GM19099 (cell line): ENCODE results near the gene IL10RA.

ENCODE experiments used
- POLR2A ChIP-seq: IDR thresholded peaks from 3 replicates; pipeline ENCODE4 v1.6.1; 2011; ENCODE audit warnings: low read depth; ENCODE audit not compliant: insufficient read length; ENCODE audit errors: extremely low read depth

IL10RA gene

DNA sequence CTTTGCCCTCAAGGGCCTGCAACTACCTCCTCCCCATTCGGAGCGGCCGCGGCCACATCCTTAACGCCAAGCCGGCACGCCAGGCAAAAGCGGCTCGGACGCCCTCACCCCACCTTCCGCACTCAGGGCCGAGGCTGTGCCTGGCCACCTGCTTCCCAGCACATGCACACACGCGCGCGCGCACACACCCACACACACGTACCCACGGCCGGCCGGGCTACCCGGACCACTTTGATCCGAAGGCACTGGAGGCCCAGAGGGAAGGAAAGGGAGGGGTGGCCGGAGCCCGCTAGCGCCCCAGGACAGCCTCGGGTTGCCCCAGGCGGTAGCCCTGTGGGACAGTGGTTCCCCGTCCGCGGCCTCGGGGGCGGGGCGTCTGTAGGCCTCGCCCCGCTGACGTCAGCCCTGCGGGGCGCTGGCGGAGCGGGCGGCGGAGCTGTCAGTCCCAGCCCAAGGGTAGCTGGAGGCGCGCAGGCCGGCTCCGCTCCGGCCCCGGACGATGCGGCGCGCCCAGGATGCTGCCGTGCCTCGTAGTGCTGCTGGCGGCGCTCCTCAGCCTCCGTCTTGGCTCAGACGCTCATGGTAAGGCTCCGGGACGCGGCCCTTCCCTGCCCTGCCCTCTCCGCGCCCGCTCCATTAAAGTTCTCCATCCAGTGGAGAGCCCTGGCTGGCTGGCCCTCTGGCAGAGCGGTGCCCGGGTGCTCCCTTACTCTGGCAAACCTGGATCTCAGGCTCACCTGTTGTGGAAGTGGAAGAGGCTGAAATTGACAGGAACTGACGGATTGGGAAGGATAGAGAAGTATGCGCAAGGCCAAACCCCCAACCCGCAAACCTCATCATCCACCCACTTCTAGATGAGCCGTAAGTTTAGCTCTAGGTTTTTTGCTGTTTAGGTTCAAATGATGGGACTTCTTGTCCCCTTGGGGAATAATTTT lies at the start of gene IL10RA:
TSS of gene IL10RA (plus strand) at position 442 of the 935 bp plus-strand sequence. CDS start at position 516, 74 bp downstream.
- TF ChIP-seq POLR2A: peak; percentile 97

DNA sequence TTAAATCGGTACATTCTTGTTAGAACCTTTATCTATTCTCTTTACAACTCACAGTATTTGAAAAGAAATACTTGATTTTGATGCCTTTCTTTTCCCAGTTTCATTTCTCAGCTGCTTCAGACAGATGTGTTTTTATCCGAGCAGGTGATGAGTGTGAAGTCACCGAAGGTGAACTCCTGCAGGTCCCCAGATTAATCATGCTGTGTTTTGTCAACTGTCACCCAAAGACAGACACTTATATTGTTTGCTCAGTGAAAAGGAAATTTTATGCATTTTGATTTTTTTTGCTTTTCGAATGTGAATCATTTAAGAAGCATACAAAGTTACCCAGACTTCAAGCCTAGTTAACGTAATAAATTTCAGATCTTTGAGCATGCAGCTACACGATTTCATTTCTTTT lies 49.2 kb upstream of the IL10RA start:
- no peak for TF ChIP-seq POLR2A

DNA sequence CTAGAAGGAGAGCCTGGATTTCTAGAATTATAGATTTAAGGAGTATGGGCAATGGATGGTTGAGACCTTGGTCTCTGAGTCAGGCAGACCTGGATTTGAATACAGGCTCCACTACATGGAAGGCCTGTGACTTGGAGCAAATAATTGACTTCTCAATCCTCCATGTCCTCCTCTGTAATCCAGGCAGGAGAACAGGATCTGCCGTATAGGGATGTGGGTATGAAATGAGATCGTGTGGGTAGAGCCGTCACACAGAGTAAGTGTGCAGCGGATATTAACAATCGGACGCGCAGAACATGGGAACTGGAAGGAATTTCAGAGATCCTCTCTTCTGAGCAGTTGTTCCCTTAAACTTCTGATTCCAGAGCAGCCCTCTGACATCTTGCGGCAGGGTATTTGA lies 45.5 kb upstream of the IL10RA start:
- no peak for TF ChIP-seq POLR2A

DNA sequence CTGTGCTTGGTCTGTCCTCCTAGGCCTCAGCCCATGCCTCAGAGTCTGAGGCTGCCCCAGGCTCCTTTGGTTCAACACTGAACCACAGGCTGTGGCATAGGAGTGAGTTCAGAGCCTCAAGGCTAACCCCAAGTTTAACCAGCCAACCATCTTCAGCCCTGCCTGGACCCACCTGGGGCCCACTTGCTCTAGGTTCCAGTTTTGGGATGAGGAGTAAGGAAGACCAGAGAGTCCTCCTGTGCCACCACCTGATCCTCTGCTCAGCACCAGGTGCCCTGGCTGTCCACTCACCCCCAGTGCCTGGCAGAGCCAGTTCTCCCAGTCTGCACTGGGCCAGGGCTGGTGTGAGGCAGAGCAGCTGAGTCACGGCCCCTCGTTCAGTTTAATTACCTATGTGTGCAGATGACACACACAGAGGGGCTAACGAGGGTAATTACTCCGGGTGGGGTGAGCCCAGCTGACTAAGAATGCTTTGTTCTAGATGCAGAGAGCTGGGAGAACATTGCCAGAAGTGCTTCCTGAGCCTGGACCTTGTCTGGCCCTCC lies 45.0 kb upstream of the IL10RA start:
- TF ChIP-seq POLR2A: no peak

DNA sequence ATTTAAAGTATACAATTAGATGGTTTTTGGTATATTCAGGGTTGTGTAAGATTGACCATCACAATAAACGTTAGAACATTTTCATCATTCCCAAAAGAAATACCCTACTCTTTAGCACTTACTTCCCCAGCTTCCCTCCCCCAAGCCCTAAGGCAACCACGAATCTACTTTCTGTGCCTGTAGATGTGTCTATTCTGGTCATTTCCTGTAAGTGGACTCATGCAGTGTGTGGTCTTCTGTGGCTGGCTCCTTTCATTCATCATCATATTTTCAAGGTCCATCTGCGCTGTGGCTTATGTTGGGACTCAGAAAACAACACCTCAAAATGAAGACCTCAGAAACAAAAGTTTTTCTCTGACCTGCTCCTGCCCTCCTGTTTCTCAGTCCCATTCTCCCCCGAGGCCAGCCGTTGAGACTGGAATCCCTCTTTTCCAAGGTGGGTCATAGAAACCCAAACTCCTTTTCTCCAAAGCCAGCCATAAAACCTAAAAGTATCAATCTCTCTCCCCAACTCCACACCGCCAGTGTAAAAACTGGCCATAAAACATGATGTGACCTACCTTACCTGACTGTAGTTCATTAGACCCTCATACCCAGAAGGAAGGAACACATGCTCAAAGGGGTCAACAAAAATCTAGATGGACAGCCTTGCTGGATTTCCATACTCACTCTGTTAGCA lies 44.1 kb upstream of the IL10RA start:
- no peak for TF ChIP-seq POLR2A

DNA sequence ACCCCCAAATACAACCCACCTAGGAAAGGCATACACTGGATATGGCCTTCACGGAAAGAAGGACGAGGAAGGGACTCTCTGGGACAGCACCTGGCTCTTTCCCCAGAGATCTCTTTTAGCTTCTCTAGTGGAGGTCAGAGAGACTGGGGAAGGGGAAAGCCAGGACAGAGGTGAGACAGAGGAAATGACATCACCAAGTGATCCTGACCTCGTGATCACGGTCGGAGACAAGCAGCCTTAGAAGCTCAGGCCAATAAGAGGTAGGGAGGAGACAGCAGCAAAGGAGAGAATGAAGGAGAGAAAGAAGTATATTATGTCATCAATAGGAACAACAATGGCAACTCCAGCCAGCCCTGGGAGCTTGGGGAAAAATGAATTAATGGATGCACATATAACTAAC lies 41.6 kb upstream of the IL10RA start:
- no peak for TF ChIP-seq POLR2A

DNA sequence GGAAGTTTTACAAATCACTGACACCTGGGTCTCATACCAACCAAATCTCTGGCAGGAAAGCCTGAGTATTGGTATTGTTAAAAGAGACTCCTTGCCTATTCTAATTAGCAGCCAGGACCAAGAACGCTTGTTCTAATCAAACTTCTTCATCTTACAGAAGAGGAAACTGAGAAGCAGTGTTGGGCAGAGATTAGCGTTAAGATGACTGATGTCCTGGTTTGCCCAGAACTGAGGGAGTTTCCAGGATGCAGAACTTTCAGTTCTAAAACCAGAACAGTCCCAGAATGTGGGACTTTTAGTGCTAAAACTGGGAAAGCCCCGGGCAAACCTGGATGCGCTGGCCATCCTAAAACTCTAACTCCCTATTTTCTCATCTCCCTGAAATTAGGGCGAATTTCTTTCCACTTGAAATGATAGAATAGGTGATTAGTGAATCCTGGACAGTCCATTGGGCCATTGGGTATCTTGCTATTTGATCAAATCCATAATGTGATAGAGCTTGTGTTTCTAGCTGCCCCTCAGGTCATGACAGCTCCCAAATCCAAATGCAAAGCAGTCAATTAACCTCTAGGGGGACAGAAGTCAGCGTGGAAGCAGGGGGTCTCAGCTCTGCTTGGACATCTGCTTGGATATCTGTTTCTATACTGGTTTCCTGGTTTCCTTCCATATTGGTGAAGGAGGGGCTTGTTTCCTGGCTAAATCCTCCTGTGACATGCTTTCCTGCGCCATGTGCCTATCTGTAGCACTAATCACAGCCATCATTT lies 41.0 kb upstream of the IL10RA start:
- no peak for TF ChIP-seq POLR2A

DNA sequence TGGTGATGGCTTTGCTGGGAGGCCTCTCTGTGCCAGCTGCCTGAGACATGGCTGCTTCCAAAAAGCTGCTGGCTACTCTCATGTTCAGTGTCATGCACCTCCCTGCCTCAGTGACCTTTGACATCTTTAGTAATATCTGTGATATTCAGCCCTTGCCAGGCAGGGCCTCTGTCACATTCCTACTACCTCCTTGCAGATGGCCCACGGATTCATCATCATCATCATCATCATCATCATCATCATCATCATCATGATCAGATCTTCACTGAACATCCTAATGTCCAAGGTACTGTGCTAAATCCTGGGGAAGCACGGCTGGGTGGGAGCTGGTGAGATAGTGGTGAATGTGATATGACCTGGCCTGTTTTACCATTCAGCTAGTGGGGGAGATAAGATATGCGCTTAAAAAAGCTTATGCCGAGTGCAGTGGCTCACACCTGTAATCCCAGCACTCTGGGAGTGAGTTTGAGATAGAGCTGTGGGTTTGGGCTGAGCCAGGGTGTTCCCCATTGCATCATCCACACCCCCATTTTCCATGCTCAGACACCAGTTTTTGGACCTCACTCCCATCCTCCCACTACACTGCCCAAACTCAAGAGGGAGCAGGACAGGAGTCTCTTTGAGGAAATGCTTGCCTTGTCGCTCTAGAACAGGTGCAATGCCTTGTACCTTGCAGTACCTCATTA lies 39.9 kb upstream of the IL10RA start:
- TF ChIP-seq POLR2A: no peak

DNA sequence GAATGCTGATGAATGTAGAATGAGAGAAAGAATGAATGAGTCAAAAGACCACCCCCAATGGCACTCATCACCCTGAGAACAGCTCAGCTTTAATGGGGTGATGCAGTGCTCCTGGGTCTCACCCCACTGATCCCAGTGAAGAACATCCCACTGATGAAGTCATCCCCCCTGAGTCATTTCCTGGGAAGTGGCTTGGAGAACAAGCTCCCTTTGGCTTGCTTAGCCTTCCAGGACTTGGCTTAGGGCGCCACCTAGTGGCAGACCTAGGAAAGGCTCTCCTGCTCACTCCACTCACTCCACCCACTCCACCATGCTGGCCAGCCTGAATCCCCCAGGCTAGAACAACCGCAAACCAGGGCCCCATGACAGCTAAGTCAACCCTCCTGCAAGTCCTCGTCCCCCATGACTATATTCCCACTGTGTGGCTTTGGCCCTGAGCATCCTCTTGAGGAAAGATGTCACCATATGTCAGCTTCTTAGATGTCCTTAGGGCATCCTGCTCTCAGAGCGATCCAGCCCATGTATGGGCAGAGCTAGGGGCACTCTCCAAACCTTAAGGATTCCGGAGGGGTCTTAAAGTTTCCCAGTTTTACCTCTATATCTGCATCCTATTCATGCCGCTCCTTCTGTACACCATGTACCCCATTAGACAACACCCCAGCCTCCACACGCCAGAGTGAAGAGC lies 39.2 kb upstream of the IL10RA start:
- TF ChIP-seq POLR2A: no peak

DNA sequence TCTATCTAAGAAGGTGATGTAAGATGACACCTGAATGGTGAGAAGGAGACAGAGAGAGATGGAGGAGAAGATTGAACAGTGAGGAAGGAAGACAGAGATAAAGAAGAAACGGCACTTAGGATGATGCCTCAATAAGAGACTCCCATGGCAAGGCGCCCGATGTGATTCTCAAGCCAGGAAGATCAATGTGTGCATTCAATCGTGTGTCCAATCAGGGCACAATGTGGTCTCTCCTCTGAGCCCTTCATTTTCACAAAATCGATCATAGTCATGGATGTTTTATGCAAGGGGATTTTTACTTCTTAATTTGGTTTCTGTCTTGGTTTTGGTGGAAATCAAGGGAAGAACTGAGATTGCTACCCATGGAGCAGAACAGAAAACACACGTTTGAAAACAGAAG lies 37.1 kb upstream of the IL10RA start:
- TF ChIP-seq POLR2A: no peak

DNA sequence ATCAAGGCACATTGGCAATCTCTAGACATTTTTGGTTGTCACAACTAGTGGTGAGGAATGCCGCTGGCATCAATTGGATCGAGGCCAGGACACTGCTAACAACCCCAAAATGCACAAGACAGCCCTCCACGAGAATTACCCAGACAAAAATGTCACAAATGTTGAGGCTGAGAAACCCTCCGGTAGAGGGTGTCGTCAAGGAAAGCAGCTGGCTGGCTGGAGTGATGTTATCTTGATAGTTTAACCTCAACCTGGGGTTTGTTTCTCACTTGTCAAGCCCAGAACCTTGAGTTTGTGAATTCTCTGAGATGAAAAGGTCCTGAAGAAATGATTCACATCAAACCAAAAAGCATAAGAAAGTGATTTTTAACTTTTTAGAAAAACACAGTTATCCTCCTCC lies 35.9 kb upstream of the IL10RA start:
- no peak for TF ChIP-seq POLR2A

DNA sequence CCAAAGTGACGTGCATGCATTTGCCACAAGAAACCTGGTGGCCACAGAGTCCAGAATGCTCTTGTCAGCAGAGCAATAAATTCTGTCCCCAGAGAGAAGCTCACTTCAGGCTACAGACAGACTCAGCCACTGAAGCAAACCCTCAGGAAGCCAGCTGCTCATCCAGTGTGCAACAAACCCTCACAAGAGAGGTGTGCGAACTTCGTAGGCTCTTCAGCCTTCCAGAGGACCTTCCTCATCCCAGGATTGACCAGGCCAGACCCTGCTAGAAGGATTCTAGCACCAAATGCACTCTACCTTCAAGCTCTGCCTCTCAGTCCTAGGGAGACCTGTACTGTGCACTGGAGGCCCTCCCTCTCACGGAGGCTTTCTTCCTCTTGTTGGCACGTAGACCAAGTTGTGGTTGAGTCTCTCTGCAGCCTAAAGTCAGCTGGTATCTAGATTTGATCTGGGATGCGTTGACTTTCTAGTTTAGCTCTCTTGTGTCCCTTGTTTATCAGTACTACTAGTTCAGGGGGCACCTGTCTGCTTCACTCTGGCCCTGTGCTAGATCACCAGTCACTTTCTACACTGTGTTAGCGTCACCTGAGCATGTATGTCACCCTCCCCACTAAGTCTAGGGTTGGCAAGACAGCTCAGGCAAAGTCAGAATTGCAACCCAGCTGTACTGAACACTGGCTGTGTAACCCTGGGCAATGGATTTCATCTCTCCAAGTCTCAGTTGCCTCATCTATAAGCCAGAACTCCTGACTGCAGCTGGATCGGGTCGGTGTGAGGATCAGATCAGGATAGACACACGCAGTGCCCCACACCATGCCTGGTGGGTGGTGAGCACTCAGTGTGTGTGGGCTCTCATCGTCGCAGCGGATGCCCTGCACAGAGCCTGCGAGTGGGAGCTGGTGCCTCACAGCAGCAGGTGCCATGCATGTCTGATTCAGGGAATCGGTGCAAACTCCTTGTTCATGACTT lies 34.9 kb upstream of the IL10RA start:
- no peak for TF ChIP-seq POLR2A
